LHCN-M2 (cell line): ENCODE results near the gene CYP8B1. TPM values are rescaled to one million over a fixed set of nuclear protein-coding genes. Genes with fewer than 3 reads are reported as not detected.
A peak's percentile ranks its signal among the peaks of the same experiment; 100 is the strongest.

Experiments used
- DNase-seq: peaks from one replicate; pipeline ENCODE4 v3.0.0-alpha.2; 2012; ENCODE audit warnings: low read depth
- total RNA-seq: library from RNA; depleted of rRNA; stranded (reverse); fragments of >200 nt; gene quantifications from 2 replicates; pipeline ENCODE4 v1.2.3, GENCODE V29; 2014; rRNA removed

CYP8B1 gene
- total RNA-seq, 1 experiment from 2014 or later = not detected

DNA sequence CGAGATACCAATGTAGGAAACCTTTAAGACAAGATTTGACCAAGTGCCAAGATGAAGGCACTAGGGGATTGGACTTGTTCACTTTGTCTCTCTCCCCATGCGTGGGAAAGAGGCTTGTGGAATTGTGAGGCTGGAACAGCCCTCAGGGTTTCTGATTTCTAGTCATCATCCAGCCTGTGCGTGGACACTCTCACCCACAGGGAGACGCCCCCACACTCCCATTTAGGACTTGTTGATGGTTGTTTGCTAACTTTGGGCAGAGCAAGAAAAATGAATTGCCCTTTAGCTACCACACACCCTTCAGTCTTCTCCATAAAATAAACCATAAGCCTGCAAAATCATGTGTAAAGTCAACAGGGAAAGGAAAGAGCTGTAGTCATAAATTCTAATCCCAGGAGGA, 48.0 kb downstream of the CYP8B1 start:
- DNase-seq = no peak

GRCh38 chr3:42827023-42827422, 48.7 kb downstream of the CYP8B1 start:
- no peak for DNase-seq

GRCh38 chr3:42826141-42826540, 49.5 kb downstream of the CYP8B1 start:
- peak; percentile 18 for DNase-seq

DNA sequence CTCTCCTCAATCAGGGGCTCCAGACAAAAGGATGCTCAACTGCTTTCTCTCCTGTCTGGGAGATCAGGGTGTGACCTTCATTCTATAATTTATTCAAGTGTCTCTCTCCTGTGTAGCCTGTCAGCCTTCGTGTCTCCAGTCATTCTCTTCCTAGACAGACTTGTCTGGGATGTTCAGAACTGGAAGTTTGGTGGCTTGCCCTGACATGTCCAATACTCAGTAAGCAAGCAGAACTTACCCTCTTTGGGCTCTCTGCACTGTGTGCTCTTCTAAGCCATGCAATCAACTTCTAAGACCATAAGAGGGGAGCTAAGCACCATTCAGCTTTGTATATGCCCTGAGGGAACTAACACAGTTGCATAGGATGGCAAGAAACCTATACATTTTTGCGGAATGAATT, 52.3 kb downstream of the CYP8B1 start:
- DNase-seq = peak; percentile 10

GRCh38 chr3:42822828-42823227, 52.9 kb downstream of the CYP8B1 start:
- peak; percentile 13 for DNase-seq

Other genes with a start within 250 kb of the CYP8B1 start
- gene ZBTB47, start 222.2 kb downstream of the CYP8B1 start, total RNA-seq = 28.9 and 33.2 TPM in 2 replicates
- gene KLHL40, start 190.3 kb downstream of the CYP8B1 start, total RNA-seq = 0.06 TPM in 1 of 2 replicates, not detected in the other
- not detected in 2 replicates for gene HHATL, start 173.1 kb downstream of the CYP8B1 start, total RNA-seq
- gene CCDC13, start 102.6 kb downstream of the CYP8B1 start, total RNA-seq = 0.57 and 0.77 TPM in 2 replicates
- 185 and 201 TPM in 2 replicates for gene HIGD1A, start 71.4 kb downstream of the CYP8B1 start, total RNA-seq
- gene ACKR2, start 66.4 kb downstream of the CYP8B1 start, total RNA-seq = 0.11 TPM in 1 of 2 replicates, not detected in the other
- gene ZNF662, start 30.3 kb upstream of the CYP8B1 start, total RNA-seq = 1.3 and 1.4 TPM in 2 replicates
- not detected in 2 replicates for gene GASK1A, start 103.4 kb upstream of the CYP8B1 start, total RNA-seq
- gene POMGNT2, start 230.2 kb upstream of the CYP8B1 start, total RNA-seq = 16.1 and 16.7 TPM in 2 replicates